ENCODE results near the gene CNTRL.

CNTRL gene

DNA sequence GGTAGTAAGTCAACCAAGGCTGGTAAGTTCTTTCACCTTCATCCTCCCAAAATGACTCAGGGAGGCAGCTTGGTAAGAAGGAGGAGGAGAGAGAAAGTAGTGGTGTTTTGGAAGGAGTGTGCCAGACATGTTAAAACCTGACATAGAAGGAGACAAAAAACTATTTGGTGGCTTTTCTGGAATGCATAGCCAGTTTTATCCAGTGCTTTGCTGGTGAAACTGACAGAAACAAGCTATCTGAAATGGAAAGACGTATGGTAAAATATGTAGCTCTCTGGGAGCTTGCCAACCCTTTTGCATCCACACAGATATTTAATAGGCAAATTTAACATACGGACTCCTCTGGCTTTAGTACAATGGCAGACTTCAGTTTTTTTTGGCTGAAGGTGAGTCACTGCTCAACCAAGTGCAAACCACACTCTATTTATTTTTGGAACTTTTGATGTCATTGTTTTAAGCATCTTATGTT is 81.5 kb downstream of the CNTRL start:
- H3K4me3 ChIP-seq (replicated peaks in 1 of 2; ENCODE audit: low read depth in 2 of 2, low read length in 2 of 2) = no peak overlapping the region
- peak; percentile 67 to 78 for DNase-seq (ENCODE audit: low read depth in 2 of 2)
- TF ChIP-seq CTCF (IDR thresholded peaks at IDR 0.05; ENCODE audit: low read depth, low read length) = no peak

DNA sequence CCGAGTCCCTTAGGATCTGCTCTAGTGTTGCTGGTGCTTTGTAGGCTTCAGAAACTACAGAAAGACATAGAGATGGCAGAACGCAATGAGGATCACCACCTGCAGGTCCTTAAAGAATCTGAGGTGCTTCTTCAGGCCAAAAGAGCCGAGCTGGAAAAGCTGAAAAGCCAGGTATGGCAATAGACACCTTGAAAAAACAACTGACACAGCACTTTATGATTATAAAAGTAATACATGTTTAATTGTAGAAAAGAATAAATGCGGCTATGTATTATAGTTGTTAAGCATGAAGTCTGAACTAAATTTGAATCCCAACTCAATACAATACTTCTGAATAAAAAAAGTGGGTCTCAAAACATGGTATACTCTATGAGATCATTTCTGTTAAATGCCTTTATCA is 83.2 kb downstream of the CNTRL start:
- no peak overlapping the region for H3K4me3 ChIP-seq (replicated peaks in 1 of 2; ENCODE audit: low read depth in 2 of 2, low read length in 2 of 2)
- no peak for DNase-seq (ENCODE audit: low read depth in 2 of 2)
- TF ChIP-seq CTCF (IDR thresholded peaks at IDR 0.05; ENCODE audit: low read depth, low read length) = no peak

DNA sequence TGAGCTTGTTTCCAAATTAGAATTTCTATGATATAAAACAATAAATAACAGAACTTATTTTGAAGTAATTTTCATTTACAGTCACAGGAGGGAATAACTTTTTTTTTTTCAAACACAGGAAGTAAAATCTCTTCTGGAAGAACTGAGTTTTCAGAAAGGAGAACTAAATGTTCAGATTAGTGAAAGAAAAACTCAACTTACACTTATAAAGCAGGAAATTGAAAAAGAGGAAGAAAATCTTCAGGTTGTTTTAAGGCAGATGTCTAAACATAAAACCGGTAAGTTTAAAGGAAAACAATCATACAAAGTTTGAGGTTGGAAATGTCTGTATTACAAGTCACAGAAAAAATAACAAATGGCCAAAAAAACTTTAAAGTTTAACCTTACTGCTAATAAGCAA is 85.3 kb downstream of the CNTRL start:
- DNase-seq (ENCODE audit: low read depth in 2 of 2) = no peak
- H3K4me3 ChIP-seq (replicated peaks in 1 of 2; ENCODE audit: low read depth in 2 of 2, low read length in 2 of 2) = no peak overlapping the region
- TF ChIP-seq CTCF (IDR thresholded peaks at IDR 0.05; ENCODE audit: low read depth, low read length) = no peak

DNA sequence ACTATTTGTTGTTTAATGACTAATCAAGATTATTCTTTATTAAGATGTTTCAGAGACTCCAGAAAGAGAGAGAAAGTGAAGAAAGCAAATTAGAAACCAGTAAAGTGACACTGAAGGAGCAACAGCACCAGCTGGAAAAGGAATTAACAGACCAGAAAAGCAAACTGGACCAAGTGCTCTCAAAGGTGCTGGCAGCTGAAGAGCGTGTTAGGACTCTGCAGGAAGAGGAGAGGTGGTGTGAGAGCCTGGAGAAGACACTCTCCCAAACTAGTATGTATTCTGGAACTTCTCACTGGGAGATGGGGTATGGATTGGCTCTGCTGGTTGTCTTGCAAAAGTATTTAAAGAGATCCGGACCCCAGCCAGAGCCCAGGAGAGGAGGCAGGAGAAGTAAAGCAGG is 93.3 kb downstream of the CNTRL start:
- H3K4me3 ChIP-seq (replicated peaks in 1 of 2; ENCODE audit: low read depth in 2 of 2, low read length in 2 of 2) = no peak overlapping the region
- DNase-seq (ENCODE audit: low read depth in 2 of 2) = no peak
- TF ChIP-seq CTCF (IDR thresholded peaks at IDR 0.05; ENCODE audit: low read depth, low read length) = no peak

- DNase-seq (ENCODE audit: low read depth in 2 of 2) = peak in 1 of 2 donors; percentile 41
- no peak overlapping the region for H3K4me3 ChIP-seq (replicated peaks in 1 of 2; ENCODE audit: low read depth in 2 of 2, low read length in 2 of 2)
These were observed 94.4 kb downstream of the CNTRL start for GRCh38 chr9:121169094-121169601.

GRCh38 chr9:121171236-121171635 is 96.5 kb downstream of the CNTRL start:
- no peak for TF ChIP-seq CTCF (IDR thresholded peaks at IDR 0.05; ENCODE audit: low read depth, low read length)
- no peak for DNase-seq (ENCODE audit: low read depth in 2 of 2)
- no peak overlapping the region for H3K4me3 ChIP-seq (replicated peaks in 1 of 2; ENCODE audit: low read depth in 2 of 2, low read length in 2 of 2)

More at GRCh38 chr9:121169094-121169601, 94.4 kb downstream of the CNTRL start:
- peak; percentile 52 for TF ChIP-seq CTCF (IDR thresholded peaks at IDR 0.05; ENCODE audit: low read depth, low read length)
